ENCODE data around the gene TNFRSF6B.

TNFRSF6B gene

GRCh38 chr20:63746751-63747315 lies 50.4 kb downstream of the TNFRSF6B start:
- H3K4me3 ChIP-seq (ENCODE audit: low read depth, low read length) = no peak overlapping the region

GRCh38 chr20:63747622-63748069 lies 51.2 kb downstream of the TNFRSF6B start:
- H3K4me3 ChIP-seq (ENCODE audit: low read depth, low read length) = no peak overlapping the region
